AG20443 (cell line): Measurements from ENCODE around the gene MARS1.
A peak's percentile ranks its signal among the peaks of the same experiment; 100 is the strongest.

Experiments used
- DNase-seq: peaks from one replicate; pipeline ENCODE4 v3.0.0; 2012; ENCODE audit warnings: low spot score, mixed read lengths

The MARS1 gene

DNA sequence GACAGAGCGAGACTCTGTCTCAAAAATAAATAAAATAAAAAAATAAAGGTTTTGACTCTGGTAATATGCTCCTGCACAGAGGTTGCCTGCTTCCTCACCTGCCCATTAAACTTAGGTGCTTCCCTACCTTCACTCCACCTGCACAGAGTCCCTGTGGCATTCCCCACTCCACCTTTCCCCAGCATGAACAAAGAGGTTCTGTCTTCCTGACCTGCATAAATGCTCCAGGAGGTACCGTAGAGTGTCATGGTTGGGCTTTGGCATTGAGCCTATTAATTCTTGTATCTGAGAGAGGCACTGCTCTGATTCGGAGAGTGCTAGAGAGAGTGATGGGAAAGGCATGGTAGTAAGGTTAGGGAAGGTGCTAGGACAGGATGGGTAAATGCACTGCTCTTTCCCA lies 14.5 kb upstream of the MARS1 start:
- DNase-seq = no peak

DNA sequence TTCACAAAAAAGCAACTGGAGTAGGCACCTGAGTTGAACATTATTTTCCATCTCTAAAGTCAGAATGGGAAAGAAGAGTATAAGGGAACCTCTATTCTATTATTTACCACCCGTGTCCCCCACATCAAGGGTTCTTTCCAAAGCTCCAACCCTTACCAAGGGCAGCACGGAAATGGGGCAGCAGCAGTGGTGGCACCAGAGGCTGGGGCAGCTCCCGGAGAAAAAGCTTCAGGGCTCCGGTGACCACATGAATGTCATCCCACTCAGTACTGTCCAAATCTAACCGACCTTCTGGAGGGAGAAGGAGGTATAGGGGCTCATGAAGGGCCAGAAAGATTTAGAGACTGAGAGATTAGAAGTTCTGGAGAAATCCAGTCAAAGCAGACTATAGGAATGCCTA lies 14.0 kb upstream of the MARS1 start:
- no peak for DNase-seq

DNA sequence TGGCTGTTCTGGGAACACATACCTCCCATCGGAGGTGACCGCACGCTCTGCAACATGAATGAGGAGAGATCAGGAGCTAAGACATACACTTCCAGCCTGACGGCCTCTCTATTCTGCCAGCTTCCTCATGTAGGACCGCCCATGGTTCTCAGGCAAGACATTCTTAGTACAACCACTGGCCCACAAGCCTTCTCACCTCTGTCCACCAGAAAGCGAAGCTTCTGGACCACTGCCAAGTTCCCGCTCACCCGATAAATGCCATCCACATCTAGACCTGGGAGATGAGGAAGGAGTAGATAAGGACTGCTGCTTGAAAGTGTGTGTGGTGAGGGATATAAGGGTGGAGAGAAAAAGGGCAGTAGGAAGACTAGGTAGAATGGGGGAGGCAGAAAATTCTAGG lies 13.4 kb upstream of the MARS1 start:
- no peak for DNase-seq

DNA sequence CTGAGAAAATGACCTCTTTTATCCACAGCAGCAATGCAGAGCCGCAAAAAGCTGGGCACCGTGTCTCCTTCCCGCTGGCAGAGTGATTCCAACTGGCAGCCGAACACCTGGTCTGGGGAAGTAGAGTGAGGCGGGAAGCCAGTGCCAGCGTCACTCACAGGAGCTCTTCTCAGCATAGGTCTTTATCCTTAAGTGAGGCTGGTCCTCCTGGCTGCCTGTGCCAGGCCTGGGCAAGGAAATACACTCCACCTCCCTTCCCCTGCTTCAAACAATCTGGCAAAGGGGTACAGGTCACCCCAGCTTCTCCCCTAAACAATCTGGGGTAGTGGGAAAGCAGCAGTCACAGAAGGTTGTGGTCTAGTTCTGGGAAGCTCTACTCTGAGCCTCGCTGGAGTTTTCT lies 13.0 kb upstream of the MARS1 start:
- no peak for DNase-seq

DNA sequence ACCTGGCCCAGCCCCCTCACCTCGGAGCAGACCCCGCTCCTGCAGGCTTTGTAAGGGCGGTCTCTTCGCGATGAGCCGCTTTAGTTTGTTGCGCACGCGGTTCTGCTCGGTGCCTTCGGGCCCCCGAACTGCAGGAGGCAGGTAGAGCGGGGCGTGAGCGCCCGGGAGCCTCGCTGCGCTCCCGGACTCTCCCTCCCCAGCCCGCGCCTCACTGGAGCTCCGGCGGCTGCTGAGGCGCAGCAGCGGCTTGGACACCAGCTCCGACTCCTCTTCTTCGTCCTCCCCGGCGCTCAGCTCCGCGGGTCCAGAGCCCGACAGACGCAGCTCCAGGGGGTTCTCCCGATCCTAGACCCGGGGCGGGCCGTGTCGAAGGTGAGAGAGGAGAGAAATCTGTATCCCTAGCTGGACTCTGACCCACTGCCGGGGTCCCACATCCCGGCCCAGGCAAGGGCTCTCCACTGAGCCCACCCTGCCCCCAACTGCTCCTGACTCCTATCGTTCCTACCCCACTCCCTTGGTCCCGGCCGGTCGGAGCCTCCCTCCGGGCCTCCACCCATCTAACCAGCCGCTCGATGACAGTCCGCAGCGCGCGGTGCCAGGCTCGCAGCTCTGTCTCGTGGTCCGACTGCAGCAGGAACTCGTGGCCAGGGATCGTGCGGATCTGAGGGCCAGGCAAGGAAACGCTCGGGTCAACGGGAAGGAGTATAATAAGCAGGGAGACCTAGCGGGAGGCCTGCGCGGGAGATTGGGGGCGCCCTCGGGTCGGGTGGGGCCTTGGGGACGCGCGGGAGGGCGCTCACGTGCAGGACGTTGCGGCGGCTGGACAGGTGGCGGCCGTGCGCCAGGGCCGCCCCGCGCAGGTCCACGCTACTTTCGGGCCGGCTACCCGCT lies 12.4 kb upstream of the MARS1 start:
- DNase-seq = peak; percentile 71

DNA sequence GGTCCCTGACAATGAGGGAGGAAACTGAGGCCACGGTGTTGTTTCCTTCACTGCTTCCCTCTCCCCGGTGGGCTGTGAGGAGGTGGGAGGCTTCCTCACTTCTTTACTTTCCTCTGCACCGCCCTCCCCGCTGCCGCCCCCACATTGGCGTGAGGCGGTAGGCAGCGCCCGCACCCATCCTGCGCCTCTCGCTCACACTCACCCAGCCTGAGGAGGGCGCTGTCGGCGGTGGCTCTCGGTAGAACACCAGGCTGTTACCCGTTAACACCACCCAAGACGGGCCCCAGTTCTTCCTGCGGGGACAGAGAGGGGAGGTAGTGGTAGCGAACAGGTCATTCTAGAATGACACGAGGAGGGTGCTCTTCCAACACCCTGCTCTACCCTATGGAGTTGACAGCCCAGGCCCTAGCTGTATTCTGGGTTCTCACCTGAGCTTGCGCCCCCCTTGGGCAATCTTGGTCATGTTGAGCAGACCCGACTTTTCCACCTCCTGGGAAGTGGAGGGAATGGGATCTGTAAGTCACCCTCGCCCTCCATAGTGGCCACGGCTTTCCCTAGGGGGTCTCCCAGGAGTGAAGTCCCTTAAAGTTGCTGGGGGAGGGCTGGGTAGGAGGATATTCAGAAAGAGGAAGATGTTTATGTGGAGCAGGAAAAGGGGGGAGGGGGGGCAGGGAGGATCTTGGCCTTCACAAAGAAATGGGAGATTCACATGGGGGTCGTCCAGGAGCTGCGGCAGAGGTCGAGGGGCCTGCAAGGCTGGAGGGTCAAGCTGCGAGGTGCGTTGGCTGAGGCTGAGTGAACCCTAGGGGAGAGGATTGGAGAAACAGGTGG lies 11.5 kb upstream of the MARS1 start:
- no peak for DNase-seq

DNA sequence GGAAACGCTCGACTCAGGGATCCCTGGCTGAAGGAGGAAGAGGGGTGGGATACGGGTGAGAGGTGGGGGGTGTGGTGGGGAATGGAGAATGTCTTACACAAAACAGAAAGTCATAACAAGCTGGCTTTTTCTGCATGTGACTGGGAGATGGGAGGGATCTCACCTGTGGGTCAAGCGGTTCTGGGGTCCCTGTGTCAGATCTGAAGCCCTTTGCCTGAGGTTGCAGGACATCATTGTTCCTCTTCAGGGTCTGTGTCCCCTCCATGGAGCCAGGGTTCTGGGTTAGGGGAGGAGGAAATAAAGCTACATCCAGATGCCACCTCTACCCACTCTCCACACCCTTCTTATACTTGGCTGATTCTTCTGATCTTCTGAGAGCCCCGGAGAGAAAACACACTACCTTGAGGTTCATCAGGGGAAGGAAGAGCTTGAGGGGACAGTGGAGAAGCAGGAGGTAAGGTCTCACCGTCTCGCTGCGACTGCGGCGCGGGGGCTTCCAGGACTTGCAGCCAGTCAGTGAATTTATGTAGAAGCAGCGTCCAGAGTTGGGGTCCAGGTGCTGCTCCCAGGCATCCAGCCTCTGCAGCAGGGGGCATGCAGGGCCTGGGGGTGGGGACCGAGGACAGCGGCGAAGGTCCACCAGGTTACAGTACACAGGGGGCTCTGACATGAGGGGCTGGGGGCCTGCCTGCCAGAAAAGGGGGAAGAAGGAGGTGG lies 10.7 kb upstream of the MARS1 start:
- DNase-seq = no peak

DNA sequence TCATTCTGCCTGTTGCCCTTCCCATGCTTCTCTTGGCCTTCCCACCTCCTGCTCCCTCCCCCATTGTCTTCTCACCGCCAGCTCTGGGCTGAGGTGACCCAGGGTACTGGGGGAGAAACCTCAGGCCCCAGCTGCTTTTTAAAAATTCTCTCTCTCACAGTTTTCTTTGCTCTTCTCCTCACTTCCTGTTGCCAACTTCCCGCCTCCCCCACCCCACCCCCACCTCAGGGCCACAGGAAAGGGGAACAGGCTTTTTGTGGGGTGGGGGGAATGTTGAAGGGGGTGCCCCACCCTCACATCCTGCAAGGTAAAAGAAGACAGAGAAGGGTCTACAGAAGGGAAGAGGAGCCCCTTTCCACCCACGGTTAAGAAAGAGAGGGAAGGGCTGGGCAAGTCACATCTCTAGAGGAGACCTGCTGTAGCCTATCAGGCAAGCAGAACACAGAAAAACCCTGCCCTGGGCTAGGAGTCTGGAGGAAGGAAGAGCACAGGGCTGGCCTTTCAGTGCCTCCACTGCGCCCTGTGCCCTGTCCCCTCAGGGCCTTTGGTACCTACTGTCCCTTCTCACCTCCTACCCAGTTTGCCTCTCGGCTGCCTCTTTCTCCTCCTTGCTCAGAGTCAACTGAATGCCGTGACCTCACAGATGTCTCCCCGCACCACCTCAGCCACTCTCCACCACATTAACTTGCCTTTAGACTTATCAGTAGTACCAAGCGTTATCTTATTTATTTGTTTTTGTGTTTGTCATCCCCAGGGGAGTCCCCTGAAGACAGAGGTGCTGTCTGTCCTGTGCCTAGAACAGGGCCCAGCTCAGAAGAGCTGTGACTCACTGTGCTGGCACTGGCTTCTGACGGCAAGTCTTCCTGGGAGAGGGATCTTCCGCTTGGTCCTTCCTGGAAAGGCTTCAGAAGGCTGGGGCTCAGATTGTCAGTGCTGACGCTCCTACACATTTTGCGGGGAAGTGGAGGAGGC lies 9.9 kb upstream of the MARS1 start:
- DNase-seq = no peak

DNA sequence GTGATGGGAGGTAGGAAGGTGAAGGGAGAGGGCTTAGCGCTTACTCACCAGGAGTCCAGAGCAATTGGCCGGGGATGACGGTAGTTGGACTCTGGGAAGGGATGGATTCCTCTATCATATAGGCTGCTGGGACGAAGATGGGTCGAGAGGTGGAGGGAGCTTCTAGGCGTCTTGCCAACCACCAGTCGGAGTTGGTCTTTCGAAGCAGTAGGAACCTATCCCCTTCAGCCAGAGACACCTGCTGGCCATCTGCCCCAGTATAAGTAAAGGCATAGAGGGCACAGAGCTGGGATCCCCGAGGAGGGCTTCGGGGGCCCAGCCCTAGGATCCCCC lies 8.9 kb upstream of the MARS1 start:
- DNase-seq = no peak

DNA sequence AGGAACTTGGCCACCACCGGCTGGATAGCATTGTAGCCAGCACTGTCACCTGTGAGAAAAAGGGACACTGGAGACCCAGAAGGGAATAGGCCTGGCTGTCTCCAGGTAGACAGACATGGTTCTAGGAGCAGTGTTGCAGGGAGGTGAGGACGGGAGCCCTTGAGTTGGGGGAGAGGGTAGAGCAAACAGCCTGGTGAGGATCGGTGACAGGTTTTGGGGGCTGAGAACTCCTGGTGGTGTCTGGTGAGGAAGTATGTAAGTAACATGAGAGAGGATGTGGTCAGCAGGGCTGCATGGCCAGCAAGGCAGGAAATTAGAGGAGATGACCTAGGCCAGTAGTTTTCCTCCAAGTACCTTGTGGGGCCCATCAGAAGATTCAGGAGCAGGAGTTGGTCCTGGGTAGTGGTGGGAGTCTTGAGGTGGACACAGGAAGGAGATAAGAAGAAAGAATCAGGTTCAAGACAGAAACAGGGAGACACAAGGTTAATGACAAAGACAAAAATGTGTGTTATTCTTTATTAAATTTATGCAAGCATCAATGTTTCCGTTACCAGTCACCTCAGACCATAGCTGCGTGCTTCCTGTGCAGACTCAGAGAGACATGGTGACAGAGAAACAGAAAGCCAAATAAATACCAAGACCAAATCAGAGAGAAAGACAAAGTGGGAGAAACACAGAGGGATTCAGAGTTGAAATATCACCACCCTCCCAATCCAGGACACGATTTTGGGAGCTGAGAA lies 8.3 kb upstream of the MARS1 start, which contains the start of gene ARHGAP9:
Gene ARHGAP9, minus strand, starts transcription at position 491 of the 740 bp plus-strand sequence. Its CDS starts 460 bp downstream, at position 31.
- no peak for DNase-seq

DNA sequence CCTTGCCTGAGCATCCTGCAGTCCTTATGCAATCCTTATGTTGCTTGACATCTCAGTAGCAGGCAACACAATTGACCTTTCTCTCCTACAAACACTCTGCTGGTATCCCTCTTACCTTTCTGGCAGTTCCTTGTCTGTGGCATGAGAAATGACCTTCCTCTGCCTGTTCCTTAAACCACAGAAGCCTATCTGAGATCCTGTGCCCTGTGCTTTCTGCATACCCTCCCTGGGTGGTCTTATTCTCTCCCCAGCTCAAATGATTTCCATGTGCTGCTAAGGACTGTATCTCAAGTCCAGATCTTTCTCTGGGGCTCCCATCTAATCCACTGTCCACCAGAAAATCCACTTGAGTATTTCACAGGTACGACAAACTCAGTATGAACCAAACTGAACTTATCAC lies 6.2 kb upstream of the MARS1 start:
- DNase-seq = no peak

DNA sequence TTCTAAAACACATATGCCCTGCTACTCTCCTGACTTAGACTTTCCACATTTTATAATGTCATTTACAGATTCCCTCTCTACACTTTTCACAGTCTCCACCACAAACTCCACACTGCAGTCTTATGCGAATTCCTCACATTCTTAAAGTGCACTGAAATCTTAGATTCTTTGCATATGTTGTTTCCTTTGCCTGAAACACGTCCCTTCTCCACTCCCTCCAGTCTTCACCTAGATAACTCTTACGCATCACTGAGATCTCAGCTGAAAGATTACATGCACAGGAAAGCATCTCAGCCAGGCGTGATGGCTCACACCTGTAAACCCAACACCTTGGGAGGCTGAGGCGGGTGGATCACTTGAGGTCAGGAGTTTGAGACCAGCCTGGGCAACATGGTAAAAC lies 4.4 kb upstream of the MARS1 start:
- DNase-seq = peak; percentile 48

DNA sequence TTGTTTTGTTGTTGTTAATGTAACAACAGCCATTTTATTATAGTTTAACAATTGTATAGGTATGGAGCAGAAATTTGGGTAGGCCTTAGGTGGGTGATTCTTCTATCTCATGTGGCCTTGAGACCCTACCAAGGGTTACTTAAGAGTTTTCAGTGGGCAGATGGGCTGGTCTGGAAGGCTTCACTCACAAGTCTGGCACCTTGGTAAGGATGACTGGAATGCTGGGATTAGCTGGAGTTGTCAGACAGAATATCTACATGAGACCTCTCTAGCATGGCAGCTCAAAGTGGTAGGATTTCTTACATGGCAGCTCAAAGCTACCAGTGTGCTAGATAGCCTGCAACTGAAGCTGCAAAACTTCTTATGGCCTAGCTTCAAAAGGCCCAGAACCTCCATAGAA lies 2.2 kb upstream of the MARS1 start:
- DNase-seq = no peak

DNA sequence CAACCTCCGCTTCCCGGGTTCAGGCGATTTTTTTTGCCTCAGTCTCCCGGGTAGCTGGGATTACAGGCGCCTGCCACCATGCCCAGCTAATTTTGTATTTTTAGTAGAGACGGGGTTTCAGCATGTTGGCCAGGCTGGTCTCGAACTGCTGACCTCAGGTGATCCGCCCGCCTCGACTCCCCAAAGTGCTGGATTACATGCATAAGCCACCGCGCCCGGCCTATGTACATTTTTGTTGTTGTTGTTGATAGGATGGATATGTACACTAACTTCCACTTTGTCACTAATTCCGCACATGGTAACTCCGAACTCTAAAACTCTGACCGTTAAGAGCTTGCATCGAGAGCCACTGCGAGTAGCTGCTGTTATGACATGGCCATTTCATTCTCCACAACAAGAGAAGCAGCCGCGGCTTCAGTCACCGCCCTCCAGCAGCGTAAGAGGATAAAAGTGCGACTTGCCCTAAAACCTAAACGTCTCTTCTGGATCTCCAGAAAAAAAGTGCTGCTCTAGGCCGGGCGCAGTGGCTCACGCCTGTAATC lies 742 bp upstream of the MARS1 start:
- DNase-seq = no peak

DNA sequence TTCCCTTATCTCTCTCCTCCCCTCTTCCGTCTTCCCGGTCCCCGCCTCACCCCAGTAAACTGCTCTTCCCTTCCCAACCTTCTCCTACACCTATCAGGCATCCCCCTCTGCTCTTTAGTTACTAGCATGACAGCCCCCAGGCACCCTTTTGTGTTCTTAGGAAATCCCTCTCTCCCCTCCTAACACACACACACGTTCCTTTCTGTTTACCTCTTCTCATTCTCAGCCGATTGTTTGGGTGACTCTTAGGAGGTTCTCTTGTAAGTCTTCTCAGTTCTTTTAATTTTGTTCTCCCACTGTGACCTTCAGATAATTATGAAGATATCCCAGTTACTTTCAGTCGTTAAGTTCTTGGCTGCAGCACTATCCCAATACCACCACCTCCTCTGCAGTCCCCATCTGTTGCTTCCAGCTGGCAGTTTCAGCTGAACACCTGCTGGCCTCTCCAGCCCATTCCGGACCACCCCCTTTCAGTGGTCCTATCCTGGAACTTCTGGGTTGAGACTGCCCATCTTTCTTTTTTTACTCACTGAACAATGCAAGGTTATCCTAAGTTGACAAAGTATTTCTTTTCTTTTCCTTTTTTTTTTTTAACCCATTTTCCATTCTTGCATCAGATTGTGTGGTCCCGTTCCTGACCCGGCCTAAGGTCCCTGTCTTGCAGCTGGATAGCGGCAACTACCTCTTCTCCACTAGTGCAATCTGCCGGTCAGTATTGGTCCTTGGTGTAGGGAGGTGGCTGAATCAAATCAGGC lies 711 bp downstream of the MARS1 start:
- no peak for DNase-seq

DNA sequence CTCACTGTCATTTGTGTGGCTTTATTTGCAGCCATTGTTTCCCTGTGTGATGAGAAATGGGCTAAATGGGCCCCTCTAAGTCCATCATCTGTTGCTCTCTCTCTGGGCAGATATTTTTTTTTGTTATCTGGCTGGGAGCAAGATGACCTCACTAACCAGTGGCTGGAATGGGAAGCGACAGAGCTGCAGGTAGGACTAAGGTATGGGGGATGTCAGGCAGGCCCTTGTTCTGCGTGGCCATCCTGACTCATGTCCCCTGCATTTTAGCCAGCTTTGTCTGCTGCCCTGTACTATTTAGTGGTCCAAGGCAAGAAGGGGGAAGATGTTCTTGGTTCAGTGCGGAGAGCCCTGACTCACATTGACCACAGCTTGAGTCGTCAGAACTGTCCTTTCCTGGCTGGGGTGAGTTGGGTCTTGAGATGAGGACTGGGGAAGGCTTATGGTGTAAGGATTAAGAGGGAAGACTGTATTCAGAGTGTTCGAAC lies 1.3 kb downstream of the MARS1 start:
- DNase-seq = no peak

DNA sequence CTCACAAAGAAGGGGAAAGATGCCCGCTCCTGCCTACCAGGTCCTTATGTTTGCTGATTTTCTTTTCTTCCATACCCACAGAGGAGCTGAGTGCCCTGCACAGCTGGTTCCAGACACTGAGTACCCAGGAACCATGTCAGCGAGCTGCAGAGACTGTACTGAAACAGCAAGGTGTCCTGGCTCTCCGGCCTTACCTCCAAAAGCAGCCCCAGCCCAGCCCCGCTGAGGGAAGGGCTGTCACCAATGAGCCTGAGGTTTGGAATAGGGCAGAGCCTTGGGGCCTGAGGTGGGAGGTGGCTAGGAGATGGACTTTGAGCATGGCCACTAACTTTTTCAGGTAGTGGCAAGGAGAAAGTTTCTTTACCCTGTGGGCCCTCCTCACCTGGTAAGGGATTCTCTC lies 2.3 kb downstream of the MARS1 start:
- DNase-seq = no peak

DNA sequence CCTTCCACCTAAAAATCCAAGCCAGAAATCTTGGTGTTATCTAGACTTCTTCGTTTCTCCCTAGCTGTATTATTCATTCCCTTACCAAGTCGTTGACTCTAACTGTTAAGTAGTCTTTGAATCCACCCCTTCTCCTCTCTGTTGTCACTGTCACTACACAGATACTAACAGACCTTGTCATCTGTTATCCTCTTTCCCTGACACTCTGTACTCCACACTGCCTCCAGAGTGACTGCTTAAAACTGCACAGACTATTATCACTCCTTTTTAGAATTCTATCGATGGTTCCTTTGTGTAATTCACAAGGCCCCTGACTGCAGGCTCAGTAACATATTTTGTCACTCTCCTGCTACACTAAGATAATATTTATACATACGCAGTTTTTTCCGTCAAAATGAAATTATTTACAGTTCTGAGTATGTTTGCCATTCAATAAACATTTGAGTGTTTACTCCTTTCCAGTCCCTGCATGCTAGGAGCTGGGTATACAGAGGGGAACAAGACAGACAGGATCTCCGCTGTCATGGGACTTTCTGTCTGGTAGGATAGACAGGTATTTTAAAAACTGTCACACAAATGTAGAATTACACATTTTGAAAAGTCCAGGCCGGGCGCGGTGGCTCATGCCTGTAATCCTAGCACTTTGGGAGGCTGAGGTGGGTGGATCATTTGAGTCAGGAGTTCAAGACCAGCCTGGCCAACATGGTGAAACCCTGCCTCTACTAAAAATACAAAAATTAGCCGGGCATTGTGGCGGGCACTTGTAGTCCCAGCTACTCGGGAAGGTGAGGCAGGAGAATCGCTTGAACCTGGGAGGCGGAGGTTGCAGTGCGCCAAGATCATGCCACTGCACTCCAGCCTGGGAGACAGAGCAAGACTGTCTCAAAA lies 3.8 kb downstream of the MARS1 start:
- no peak for DNase-seq
